Gastroesophageal sphincter (tissue), 3 donors: ENCODE results near the gene UGT1A8.
"Not testable (repeated sequence)": the region's sequence is repeated elsewhere in the genome, so short reads cannot be mapped to it uniquely, and the experiment has no call there.

Experiments
- CTCF ChIP-seq, 4 experiments: fragments of 200-600 bp in 2 of 4; fragments of 450-650 bp in 2 of 4; sonication (generic) in 1 of 4; IDR thresholded peaks; one replicate each; pipeline ENCODE4 v1.5.1; 2017 to 2019; ENCODE audit warnings: antibody characterized with exemption in 4 of 4, mild to moderate bottlenecking in 2 of 4, moderate library complexity in 2 of 4
- EP300 ChIP-seq: sonication (generic); formaldehyde crosslinking; IDR thresholded peaks from one replicate; pipeline ENCODE4 v1.6.1; 2017; ENCODE audit warnings: antibody characterized with exemption, mild to moderate bottlenecking
- POLR2A ChIP-seq, 2 donors: fragments of 450-650 bp; IDR thresholded peaks; one replicate each; pipeline ENCODE4 v1.6.1; 2017; ENCODE audit warnings: antibody characterized with exemption in 2 of 2, mild to moderate bottlenecking in 2 of 2, moderate library complexity in 1 of 2
- POLR2AphosphoS5 ChIP-seq: sonication (generic); formaldehyde crosslinking; IDR thresholded peaks from one replicate; pipeline ENCODE4 v1.6.1; 2017; ENCODE audit warnings: antibody characterized with exemption

- TF ChIP-seq CTCF (IDR thresholded peaks at IDR 0.05); POLR2AphosphoS5; EP300; POLR2A (IDR thresholded peaks at IDR 0.05): not testable (repeated sequence)
Measured at GRCh38 chr2:233655943-233656342, 38.5 kb downstream of the UGT1A8 start.
